ENCODE data around the gene FOXA1.

FOXA1 gene

GRCh38 chr14:37539992-37540391 is 55.1 kb downstream of the FOXA1 start:
- H3K4me1 Mint-ChIP-seq (ENCODE audit: low read depth): no peaks in the 10 kb centered on the region

More at GRCh38 chr14:37539992-37540391, 55.1 kb downstream of the FOXA1 start:
- Mint-ChIP-seq H3K27me3 (no peaks in the 10 kb centered on the region), H3K27ac (no peak overlapping the region), H3K36me3 (ENCODE audit: low read depth) (no peaks in the 10 kb centered on the region), H3K4me3 (no peak overlapping the region), H3K9me3 (no peaks in the 10 kb centered on the region)
- intact Hi-C loops (cut with micrococcal nuclease): no loop called here
